Neural crest cell (in vitro differentiated cells): Measurements from ENCODE around the gene CPXM2. TPM values are rescaled to one million over a fixed set of nuclear protein-coding genes. Genes with fewer than 3 reads are reported as not detected.

Source experiments
- DNase-seq: peaks from one replicate; pipeline ENCODE4 v3.0.0; 2021; ENCODE audit warnings: low read depth, mixed read lengths, low spot score
- H3K27ac Mint-ChIP-seq: one replicate; pipeline ENCODE4 v1.8.0; 2021; ENCODE audit warnings: mild to moderate bottlenecking, mixed read lengths; ENCODE audit not compliant: unreplicated experiment
- H3K27me3 Mint-ChIP-seq: 2 replicates; pipeline ENCODE4 v1.8.0; 2021; ENCODE audit warnings: low read depth, mild to moderate bottlenecking, mixed read lengths
- H3K36me3 Mint-ChIP-seq: 2 replicates; pipeline ENCODE4 v1.8.0; 2021; ENCODE audit warnings: low read depth, mild to moderate bottlenecking, mixed read lengths
- H3K4me1 Mint-ChIP-seq: 2 replicates; pipeline ENCODE4 v1.8.0; 2021; ENCODE audit warnings: mixed read lengths
- H3K4me3 Mint-ChIP-seq: one replicate; pipeline ENCODE4 v1.8.0; 2021; ENCODE audit warnings: mild to moderate bottlenecking, mixed read lengths
- H3K9me3 Mint-ChIP-seq: 2 replicates; pipeline ENCODE4 v1.8.0; 2021; ENCODE audit warnings: mixed read lengths
- CTCF ChIP-seq: fragments of 200-600 bp; sonication (generic); conservative IDR thresholded peaks from 2 replicates; pipeline ENCODE4 v1.5.0; 2021; ENCODE audit warnings: antibody characterized with exemption, mild to moderate bottlenecking
- total RNA-seq: library from RNA; stranded (reverse); gene quantifications from 2 replicates; pipeline ENCODE4 v1.2.1, GENCODE V29; 2021

The CPXM2 gene
- total RNA-seq, 1 donor from 2014 or later, result not detected

DNA sequence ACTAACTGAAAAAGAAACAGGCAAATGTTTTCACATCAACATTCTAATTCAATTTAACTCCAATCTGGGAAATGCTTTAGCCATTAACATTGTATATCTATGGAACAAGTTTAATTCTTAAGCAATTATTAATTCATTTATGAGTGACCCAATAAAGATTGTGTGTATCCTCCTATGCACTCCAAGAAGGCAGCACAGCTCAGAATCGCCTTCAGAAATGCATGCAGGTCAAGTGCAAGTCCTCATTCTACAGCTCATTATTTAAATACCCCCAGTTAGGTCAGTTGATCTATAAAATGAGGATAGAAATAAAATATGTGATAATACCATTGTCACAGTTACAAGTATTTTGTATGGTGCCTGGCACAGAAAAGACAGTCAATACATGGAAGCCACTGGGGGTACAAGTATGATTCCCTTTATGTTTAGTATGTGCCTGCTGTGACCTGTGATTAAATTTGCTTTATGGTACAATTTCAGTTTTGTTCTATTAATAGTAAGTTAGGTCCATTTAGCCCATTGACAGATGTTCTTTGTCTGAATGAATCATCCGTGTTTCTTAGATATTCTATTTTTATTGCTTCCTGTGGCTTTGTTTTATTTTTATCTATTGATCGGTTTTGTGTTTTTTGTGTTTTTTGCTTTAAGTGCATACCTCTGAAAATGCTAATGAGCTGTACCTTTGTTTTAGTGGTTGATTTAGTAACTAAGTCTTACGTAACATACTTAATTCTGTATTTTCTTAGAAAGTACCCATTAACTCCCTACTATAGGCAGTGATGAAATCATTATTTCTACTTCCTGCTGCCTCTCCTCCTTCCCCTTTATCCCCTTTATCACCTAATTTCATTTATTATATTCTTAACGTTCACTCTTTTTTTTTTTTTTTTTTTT is 42.8 kb downstream of the CPXM2 start:
- H3K4me1 Mint-ChIP-seq, result peaks cover 4% of the 10 kb centered on the region
- H3K27me3 Mint-ChIP-seq, result peaks cover 22% of the 10 kb centered on the region
- H3K4me3 Mint-ChIP-seq, result no peak overlapping the region
- H3K9me3 Mint-ChIP-seq, result peaks cover 2% of the 10 kb centered on the region
- no peak for DNase-seq
- no peak for TF ChIP-seq CTCF
- H3K36me3 Mint-ChIP-seq, result no peaks in the 10 kb centered on the region
- H3K27ac Mint-ChIP-seq, result no peak overlapping the region

- no peak for DNase-seq
- no peak overlapping the region for H3K27ac Mint-ChIP-seq
- no peaks in the 10 kb centered on the region for H3K36me3 Mint-ChIP-seq
- H3K27me3 Mint-ChIP-seq, result peaks cover 20% of the 10 kb centered on the region
- TF ChIP-seq CTCF, result no peak
- peaks cover 4% of the 10 kb centered on the region for H3K4me1 Mint-ChIP-seq
- no peak overlapping the region for H3K4me3 Mint-ChIP-seq
- peaks cover 2% of the 10 kb centered on the region for H3K9me3 Mint-ChIP-seq
These were observed 43.7 kb downstream of the CPXM2 start for GRCh38 chr10:123847686-123848432.

DNA sequence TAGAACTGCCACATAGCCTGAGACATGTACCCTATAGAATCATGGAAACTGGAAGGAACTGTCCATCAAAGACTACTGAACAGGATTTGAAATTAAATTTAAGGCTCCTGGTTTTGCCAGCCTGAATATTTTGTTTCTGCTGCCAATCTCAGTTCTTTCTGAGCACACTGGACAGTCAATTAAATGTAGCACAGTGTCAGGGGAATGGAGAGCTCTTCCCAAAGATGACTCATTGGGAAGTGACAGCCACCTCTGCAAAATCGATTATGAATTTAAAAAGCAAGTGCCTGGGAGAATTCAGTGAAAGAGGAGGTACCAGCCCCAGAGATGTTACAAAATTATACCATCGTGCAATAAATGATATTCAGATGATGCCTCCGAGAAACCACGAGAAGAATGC is 47.8 kb downstream of the CPXM2 start:
- Mint-ChIP-seq H3K4me1 (no peaks in the 10 kb centered on the region), H3K4me3 (no peak overlapping the region), H3K27me3 (peaks cover 37% of the 10 kb centered on the region), H3K27ac (no peak overlapping the region), H3K36me3 (no peaks in the 10 kb centered on the region), H3K9me3 (no peaks in the 10 kb centered on the region)
- TF ChIP-seq CTCF, result no peak
- DNase-seq, result no peak

GRCh38 chr10:123842692-123843385 is 48.8 kb downstream of the CPXM2 start:
- TF ChIP-seq CTCF, result no peak
- no peak for DNase-seq
- H3K36me3 Mint-ChIP-seq, result no peaks in the 10 kb centered on the region
- H3K4me3 Mint-ChIP-seq, result no peak overlapping the region
- H3K9me3 Mint-ChIP-seq, result no peaks in the 10 kb centered on the region
- H3K27me3 Mint-ChIP-seq, result peaks cover 43% of the 10 kb centered on the region
- no peaks in the 10 kb centered on the region for H3K4me1 Mint-ChIP-seq
- no peak overlapping the region for H3K27ac Mint-ChIP-seq

DNA sequence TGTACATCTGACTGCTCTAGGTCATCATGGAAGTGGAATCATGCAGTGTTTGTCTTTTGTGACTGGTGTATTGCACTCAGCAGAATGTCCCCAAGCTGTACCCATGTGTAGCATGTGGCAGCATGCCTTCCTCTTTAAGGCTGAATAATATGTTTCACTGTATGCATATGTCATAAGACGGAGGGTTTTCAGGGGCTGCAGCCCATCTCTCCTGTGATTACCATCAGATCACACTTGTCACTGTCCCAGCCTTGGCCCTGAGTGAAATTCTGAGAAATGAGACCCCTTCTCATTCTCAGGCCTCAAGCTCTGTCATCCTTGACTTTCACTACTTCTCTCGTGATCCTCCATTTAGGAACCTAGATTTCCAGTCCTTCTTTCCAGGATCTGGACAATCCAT is 50.0 kb downstream of the CPXM2 start:
- Mint-ChIP-seq H3K9me3 (no peaks in the 10 kb centered on the region), H3K27ac (no peak overlapping the region), H3K27me3 (peaks cover 48% of the 10 kb centered on the region), H3K4me3 (no peak overlapping the region), H3K36me3 (no peaks in the 10 kb centered on the region), H3K4me1 (no peaks in the 10 kb centered on the region)
- TF ChIP-seq CTCF, result no peak
- DNase-seq, result no peak
